SU-DHL-6 (cell line): ENCODE data around the gene OTOS.

Experiments used
- H2AFZ ChIP-seq: fragments of 200-600 bp; sonication (generic); 2 replicates; pipeline ENCODE4 v1.6.1; 2014; ENCODE audit warnings: low read depth, mild to moderate bottlenecking, moderate library complexity, mixed read lengths, antibody characterized with exemption, low read length; ENCODE audit not compliant: severe bottlenecking
- H3F3A ChIP-seq: fragments of 200-600 bp; shearing (Covaris generic); 2 replicates; pipeline ENCODE4 v1.6.0; 2016; ENCODE audit warnings: antibody characterized with exemption, mild to moderate bottlenecking; ENCODE audit not compliant: insufficient read depth
- H3K27ac ChIP-seq: fragments of 200-600 bp; sonication (generic); 2 replicates; pipeline ENCODE4 v1.5.1; 2016; ENCODE audit warnings: low read depth, mild to moderate bottlenecking, low read length, moderate library complexity, mixed read lengths
- H3K27me3 ChIP-seq: fragments of 200-600 bp; sonication (generic), shearing (Covaris generic); 2 replicates; pipeline ENCODE4 v1.6.0; 2014; ENCODE audit warnings: mild to moderate bottlenecking, low read length
- H3K36me3 ChIP-seq: fragments of 200-600 bp; sonication (generic); 2 replicates; pipeline ENCODE4 v1.6.1; 2014; ENCODE audit warnings: mild to moderate bottlenecking, low read length, mixed read lengths
- H3K4me2 ChIP-seq: fragments of 300-600, 200-600 bp; shearing (Covaris generic), sonication (generic); 2 replicates; pipeline ENCODE4 v1.6.0; 2014; ENCODE audit warnings: low read length, low read depth, mild to moderate bottlenecking; ENCODE audit not compliant: poor library complexity, severe bottlenecking
- H3K4me3 ChIP-seq: fragments of 200-600 bp; sonication (generic); 2 replicates; pipeline ENCODE4 v1.5.1; 2014; ENCODE audit warnings: antibody characterized with exemption, low read length, mild to moderate bottlenecking, mixed read lengths; ENCODE audit not compliant: insufficient read depth, poor library complexity, severe bottlenecking
- H3K79me2 ChIP-seq: fragments of 200-600 bp; sonication (generic); 2 replicates; pipeline ENCODE4 v1.6.1; 2014; ENCODE audit warnings: mild to moderate bottlenecking, low read length, moderate library complexity; ENCODE audit not compliant: insufficient read depth
- H3K9ac ChIP-seq: fragments of 200-600 bp; sonication (generic); 2 replicates; pipeline ENCODE4 v1.7.0; 2014; ENCODE audit warnings: mild to moderate bottlenecking, low read length
- H3K9me2 ChIP-seq: fragments of 200-600 bp; sonication (generic); replicated peaks from 2 replicates; pipeline ENCODE4 v1.6.1; 2014; ENCODE audit warnings: low read length; ENCODE audit not compliant: insufficient read depth
- H3K9me3 ChIP-seq: fragments of 200-600 bp; sonication (generic); 2 replicates; pipeline ENCODE4 v1.6.1; 2014; ENCODE audit warnings: low read length, mixed read lengths; ENCODE audit not compliant: insufficient read depth
- H4K20me1 ChIP-seq: fragments of 200-600 bp; sonication (generic); 2 replicates; pipeline ENCODE4 v1.6.1; 2014; ENCODE audit warnings: low read depth, mild to moderate bottlenecking, antibody characterized with exemption, low read length, moderate library complexity, mixed read lengths
- EZH2phosphoT487 ChIP-seq: fragments of 200-600 bp; sonication (generic), shearing (Covaris generic); conservative IDR thresholded peaks from 2 replicates; pipeline ENCODE4 v1.6.1; 2018; ENCODE audit warnings: mild to moderate bottlenecking, antibody characterized with exemption, low read length, moderate library complexity, mixed read lengths
- TF ChIP-seq, protein P1 (sequence below): fragments of 200-600 bp; sonication (generic); IDR thresholded peaks from one replicate; pipeline ENCODE4 v1.5.1; 2017; ENCODE audit warnings: antibody characterized with exemption, mild to moderate bottlenecking, low read length, moderate library complexity; ENCODE audit not compliant: insufficient read depth, poor library complexity, severe bottlenecking

The OTOS gene

DNA sequence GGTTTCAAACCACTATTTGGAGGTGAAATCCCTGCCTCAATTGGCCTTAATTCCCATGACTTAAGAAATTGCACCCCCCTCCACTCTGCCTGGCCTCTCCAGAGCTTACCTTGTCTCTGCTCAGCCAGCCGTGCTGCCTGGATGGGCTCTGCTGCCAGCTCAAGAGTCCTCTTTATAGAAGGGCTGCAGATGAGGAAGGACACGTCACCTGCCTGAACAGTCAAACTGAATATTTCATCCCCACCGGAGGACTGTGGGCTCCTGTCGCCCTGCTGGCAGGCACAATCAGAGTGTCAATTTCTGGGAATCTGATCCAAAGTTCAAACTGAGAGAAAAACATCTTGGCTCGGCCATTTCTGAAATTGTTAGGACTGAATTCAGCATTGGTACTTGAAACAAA, at the start of gene OTOS:
Gene OTOS (minus strand): TSS at position 148 of the 400 bp plus-strand sequence. CDS start 332 bp downstream, outside the sequence.
- H3K79me2 ChIP-seq = peaks cover 5% of the 10 kb centered on the region
- H3K9me2 ChIP-seq = no peaks in the 10 kb centered on the region
- no peak within 1 kb of the TSS for H3K4me3 ChIP-seq
- no peaks in the 10 kb centered on the region for H3K36me3 ChIP-seq
- no peaks in the 10 kb centered on the region for H3K9me3 ChIP-seq
- no peaks in the 10 kb centered on the region for H4K20me1 ChIP-seq
- no peak within 1 kb of the TSS for H3K27ac ChIP-seq
- TF ChIP-seq, protein P1, sequence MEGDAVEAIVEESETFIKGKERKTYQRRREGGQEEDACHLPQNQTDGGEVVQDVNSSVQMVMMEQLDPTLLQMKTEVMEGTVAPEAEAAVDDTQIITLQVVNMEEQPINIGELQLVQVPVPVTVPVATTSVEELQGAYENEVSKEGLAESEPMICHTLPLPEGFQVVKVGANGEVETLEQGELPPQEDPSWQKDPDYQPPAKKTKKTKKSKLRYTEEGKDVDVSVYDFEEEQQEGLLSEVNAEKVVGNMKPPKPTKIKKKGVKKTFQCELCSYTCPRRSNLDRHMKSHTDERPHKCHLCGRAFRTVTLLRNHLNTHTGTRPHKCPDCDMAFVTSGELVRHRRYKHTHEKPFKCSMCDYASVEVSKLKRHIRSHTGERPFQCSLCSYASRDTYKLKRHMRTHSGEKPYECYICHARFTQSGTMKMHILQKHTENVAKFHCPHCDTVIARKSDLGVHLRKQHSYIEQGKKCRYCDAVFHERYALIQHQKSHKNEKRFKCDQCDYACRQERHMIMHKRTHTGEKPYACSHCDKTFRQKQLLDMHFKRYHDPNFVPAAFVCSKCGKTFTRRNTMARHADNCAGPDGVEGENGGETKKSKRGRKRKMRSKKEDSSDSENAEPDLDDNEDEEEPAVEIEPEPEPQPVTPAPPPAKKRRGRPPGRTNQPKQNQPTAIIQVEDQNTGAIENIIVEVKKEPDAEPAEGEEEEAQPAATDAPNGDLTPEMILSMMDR = no peak
- no peak for TF ChIP-seq EZH2phosphoT487
- H3F3A ChIP-seq = no peaks in the 10 kb centered on the region
- no peak within 1 kb of the TSS for H2AFZ ChIP-seq
- H3K4me2 ChIP-seq = no peak within 1 kb of the TSS
- no peaks in the 10 kb centered on the region for H3K27me3 ChIP-seq
- no peak within 1 kb of the TSS for H3K9ac ChIP-seq

DNA sequence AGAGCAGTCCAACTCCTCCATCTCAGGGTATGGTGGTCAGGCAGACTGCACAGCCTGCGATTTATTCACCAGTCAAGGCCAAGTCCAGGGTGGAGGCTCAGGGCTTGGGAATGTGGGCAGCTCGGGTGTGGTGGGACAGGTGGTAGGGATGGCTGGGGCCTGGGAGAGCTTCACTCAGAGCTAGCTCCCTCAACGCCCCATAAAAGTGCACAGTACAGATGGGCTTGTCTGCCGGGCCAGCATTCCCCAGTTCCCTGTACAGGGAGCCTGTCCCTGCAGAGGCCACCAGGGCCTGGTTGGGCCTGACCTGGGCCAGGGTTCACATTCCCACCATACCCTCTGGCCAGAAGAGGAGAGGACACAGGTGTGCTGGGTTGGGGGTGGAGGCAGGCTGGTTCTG, 49.2 kb upstream of the OTOS start:
- H3K27ac ChIP-seq = no peak overlapping the region
- H3K4me2 ChIP-seq = no peak overlapping the region
- TF ChIP-seq, protein P1 = no peak
- no peak for TF ChIP-seq EZH2phosphoT487
- H3K9me3 ChIP-seq = 0 out of 2 replicates have a peak, but pooled peaks cover 12% of the 10 kb centered on the region
- no peak overlapping the region for H3K9ac ChIP-seq
- no peaks in the 10 kb centered on the region for H3K27me3 ChIP-seq
- no peaks in the 10 kb centered on the region for H3K79me2 ChIP-seq
- no peak overlapping the region for H3K4me3 ChIP-seq
- H2AFZ ChIP-seq = no peak overlapping the region
- no peaks in the 10 kb centered on the region for H3K9me2 ChIP-seq
- H3F3A ChIP-seq = no peaks in the 10 kb centered on the region
- H3K36me3 ChIP-seq = no peaks in the 10 kb centered on the region
- H4K20me1 ChIP-seq = no peaks in the 10 kb centered on the region

DNA sequence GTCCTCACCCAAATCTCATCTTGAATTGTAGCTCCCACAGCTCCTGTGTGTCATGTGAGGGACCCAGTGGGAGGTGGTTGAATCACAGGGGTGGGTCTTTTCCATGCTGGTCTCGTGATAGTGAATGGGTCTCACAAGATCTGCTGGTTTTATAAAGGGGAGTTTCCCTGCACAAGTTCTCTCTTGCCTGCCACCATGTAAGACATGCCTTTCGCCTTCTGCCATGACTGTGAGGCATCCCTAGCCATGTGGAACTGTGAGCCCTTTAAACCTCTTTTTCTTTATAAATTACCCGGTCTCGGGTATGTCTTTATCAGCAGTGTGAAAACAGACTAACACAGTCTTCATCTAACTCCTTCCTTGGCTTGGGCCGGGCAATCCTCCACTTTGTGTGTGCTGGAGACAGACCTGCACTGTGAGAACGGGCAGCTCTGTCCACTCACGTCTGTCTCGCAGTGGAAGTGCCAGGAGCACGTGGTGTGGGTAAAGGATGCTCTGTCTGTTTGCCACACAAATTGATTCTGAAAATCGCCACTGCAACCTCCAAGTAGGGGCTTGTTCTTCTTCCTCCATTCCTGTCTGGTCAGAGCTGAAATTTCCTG, 47.6 kb upstream of the OTOS start:
- Histone ChIP-seq H3K9me2 (no peaks in the 10 kb centered on the region), H3K4me2 (no peak overlapping the region), H3K4me3 (no peak overlapping the region), H3K27me3 (no peaks in the 10 kb centered on the region), H2AFZ (no peak overlapping the region), H3K9ac (no peak overlapping the region), H4K20me1 (no peaks in the 10 kb centered on the region), H3K36me3 (no peaks in the 10 kb centered on the region), H3K27ac (no peak overlapping the region), H3F3A (no peaks in the 10 kb centered on the region), H3K79me2 (no peaks in the 10 kb centered on the region), H3K9me3 (0 out of 2 replicates have a peak, but pooled peaks cover 12% of the 10 kb centered on the region)
- TF ChIP-seq, protein P1 = no peak
- no peak for TF ChIP-seq EZH2phosphoT487
